Testis (tissue), 3 donors: Measurements from ENCODE around the gene MCAT. TPM values are rescaled to one million over a fixed set of nuclear protein-coding genes. Genes with fewer than 3 reads are reported as not detected.

Experiments used
- DNase-seq: peaks from one replicate; pipeline ENCODE4 v3.0.0-alpha.2; 2019
- H3K27ac ChIP-seq, 2 donors: fragments of 200-600 bp; sonication (generic); one replicate each; pipeline ENCODE4 v1.5.1; 2019
- H3K27me3 ChIP-seq: fragments of 200-600 bp; sonication (generic); one replicate; pipeline ENCODE4 v1.5.1; 2019
- H3K36me3 ChIP-seq: fragments of 200-600 bp; sonication (generic); one replicate; pipeline ENCODE4 v1.5.1; 2017; ENCODE audit warnings: low read depth; ENCODE audit errors: missing control alignments
- H3K4me1 ChIP-seq: fragments of 200-600 bp; sonication (generic); one replicate; pipeline ENCODE4 v1.5.1; 2019
- H3K4me3 ChIP-seq, 2 donors: fragments of 200-600 bp; sonication (generic); one replicate each; pipeline ENCODE4 v1.5.1; 2017 to 2019
- H3K9me3 ChIP-seq: fragments of 200-600 bp; sonication (generic); one replicate; pipeline ENCODE4 v1.5.1; 2017
- POLR2A ChIP-seq: fragments of 450-650 bp; IDR thresholded peaks from one replicate; pipeline ENCODE4 v1.6.1; 2017; ENCODE audit warnings: antibody characterized with exemption, mild to moderate bottlenecking, moderate library complexity
- WGBS, 2 donors: methylation state at CpG; one replicate each; pipeline ENCODE4 v1.1.5; 2018; 5-methylcytosine and 5-hydroxymethylcytosine counted together
- intact Hi-C: fragments of 100-400 bp; cut with DNase I; formaldehyde crosslinking; loops from one replicate; pipeline ENCODE4 v1.15.1; 2023; ENCODE audit warnings: low total_unique reads
- polyA plus RNA-seq: library from polyadenylated mRNA; stranded (reverse); fragments of 350-450 nt; fragmentation: Illumina TruSeq; extraction: RNeasy Lipid Tissue Mini Kit (QIAGEN cat#74804); gene quantifications from one replicate; pipeline ENCODE4 v1.2.3, GENCODE V29; 2014; ENCODE audit warnings: low read depth, low replicate concordance; ENCODE audit not compliant: insufficient read depth
- total RNA-seq, 2 donors: library from RNA; depleted of rRNA; stranded (reverse); fragments of >200 nt; gene quantifications; one replicate each; pipeline ENCODE4 v1.2.3, GENCODE V29; 2016
- TF ChIP-seq, protein P1 (sequence below), 3 experiments: fragments of 450-650 bp in 2 of 3; fragments of 200-600 bp in 1 of 3; sonication (generic) in 1 of 3; IDR thresholded peaks; one replicate each; pipeline ENCODE4 v1.5.1; 2016 to 2019; ENCODE audit warnings: antibody characterized with exemption in 3 of 3, mild to moderate bottlenecking in 2 of 3, moderate library complexity in 1 of 3

The MCAT gene
- total and polyA plus RNA-seq, 3 donors from 2014 or later = 25.4 to 46.5 (median 43.1) TPM

DNA sequence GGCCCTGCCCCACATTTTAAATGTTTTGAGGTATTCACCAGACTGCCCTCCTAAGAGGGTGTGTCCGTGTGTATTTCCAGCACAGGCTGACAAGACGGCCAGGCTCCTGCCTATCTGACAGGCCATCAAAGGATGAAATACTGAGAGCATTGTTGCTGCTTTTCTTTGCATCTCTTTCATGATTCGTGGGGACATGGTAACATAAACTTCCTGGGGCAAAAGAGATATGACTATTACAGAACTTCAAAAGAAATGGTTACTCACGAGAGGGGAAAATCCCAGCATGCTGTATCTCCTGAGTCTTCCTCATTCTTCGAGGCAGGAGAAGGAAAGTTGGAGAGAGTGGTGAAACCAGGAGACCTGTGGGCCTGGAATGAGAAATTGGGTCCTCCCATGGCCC is 43.0 kb downstream of the MCAT start:
- intact Hi-C loops = no loop called here
- H3K36me3 ChIP-seq = no peaks in the 10 kb centered on the region
- no peak overlapping the region for H3K4me3 ChIP-seq
- 67 to 80% methylated on average over 5 of the region's 5 CpGs for WGBS, 2 donors
- H3K27ac ChIP-seq = no peak overlapping the region
- no peak for TF ChIP-seq POLR2A
- TF ChIP-seq, protein P1, sequence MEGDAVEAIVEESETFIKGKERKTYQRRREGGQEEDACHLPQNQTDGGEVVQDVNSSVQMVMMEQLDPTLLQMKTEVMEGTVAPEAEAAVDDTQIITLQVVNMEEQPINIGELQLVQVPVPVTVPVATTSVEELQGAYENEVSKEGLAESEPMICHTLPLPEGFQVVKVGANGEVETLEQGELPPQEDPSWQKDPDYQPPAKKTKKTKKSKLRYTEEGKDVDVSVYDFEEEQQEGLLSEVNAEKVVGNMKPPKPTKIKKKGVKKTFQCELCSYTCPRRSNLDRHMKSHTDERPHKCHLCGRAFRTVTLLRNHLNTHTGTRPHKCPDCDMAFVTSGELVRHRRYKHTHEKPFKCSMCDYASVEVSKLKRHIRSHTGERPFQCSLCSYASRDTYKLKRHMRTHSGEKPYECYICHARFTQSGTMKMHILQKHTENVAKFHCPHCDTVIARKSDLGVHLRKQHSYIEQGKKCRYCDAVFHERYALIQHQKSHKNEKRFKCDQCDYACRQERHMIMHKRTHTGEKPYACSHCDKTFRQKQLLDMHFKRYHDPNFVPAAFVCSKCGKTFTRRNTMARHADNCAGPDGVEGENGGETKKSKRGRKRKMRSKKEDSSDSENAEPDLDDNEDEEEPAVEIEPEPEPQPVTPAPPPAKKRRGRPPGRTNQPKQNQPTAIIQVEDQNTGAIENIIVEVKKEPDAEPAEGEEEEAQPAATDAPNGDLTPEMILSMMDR (IDR thresholded peaks at IDR 0.05) = no peak
- H3K27me3 ChIP-seq = no peaks in the 10 kb centered on the region
- DNase-seq = no peak
- peaks cover 14% of the 10 kb centered on the region for H3K4me1 ChIP-seq
- no peaks in the 10 kb centered on the region for H3K9me3 ChIP-seq

DNA sequence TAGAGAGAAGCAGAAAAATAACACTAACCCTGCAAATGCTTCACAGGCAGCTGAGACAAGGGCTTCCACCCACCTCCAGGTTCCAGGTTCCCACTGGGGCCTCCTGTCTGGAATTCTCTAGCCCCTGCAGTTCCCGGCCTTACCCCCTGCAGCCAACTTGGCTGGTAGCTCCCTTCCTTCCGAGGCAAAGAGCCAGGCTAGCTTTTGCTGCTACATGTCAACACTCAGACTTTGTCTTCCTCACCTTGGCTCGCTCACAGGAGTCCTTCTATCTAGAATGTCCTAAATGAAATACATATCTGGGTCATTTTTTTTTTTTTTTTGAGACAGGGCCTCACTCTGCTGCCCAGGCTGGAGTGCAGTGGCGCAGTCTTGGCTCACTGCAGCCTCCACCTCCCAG is 44.1 kb downstream of the MCAT start:
- Histone ChIP-seq H3K9me3 (no peaks in the 10 kb centered on the region), H3K36me3 (no peaks in the 10 kb centered on the region), H3K4me3 (no peak overlapping the region), H3K27me3 (no peaks in the 10 kb centered on the region), H3K27ac (no peak overlapping the region), H3K4me1 (peaks cover 10% of the 10 kb centered on the region)
- TF ChIP-seq, protein P1 (IDR thresholded peaks at IDR 0.05) = no peak
- TF ChIP-seq POLR2A = no peak
- intact Hi-C loops = no loop called here
- DNase-seq = peak; percentile 20
- 56 to 77% methylated on average over 4 of the region's 4 CpGs for WGBS, 2 donors

DNA sequence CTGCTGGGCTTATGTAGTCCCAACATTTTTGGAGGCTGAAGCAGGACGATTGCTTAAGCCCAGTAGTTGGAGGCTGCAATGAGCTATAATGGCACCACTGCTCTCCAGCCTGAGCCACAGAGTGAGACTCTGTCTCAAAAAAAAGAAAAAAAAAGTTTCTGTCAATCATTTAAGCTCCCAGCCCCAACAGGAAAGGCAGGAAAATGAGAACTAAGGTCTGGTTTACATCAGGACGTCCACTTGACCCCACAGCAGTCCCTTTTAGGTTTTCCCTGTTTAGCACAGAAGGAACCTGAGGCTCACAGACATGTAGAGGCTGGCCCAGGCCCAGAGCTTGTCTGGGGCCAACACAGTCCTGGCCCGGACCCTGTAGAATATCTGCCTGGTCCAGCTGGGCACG is 44.8 kb downstream of the MCAT start:
- no peak overlapping the region for H3K27ac ChIP-seq
- no peaks in the 10 kb centered on the region for H3K9me3 ChIP-seq
- intact Hi-C loops = no loop called here
- peaks cover 9% of the 10 kb centered on the region for H3K4me1 ChIP-seq
- DNase-seq = no peak
- WGBS, 2 donors = 65 to 66% methylated on average over 4 of the region's 4 CpGs
- TF ChIP-seq POLR2A = no peak
- TF ChIP-seq, protein P1 (IDR thresholded peaks at IDR 0.05) = no peak
- H3K36me3 ChIP-seq = no peaks in the 10 kb centered on the region
- H3K27me3 ChIP-seq = no peaks in the 10 kb centered on the region
- H3K4me3 ChIP-seq = no peak overlapping the region

DNA sequence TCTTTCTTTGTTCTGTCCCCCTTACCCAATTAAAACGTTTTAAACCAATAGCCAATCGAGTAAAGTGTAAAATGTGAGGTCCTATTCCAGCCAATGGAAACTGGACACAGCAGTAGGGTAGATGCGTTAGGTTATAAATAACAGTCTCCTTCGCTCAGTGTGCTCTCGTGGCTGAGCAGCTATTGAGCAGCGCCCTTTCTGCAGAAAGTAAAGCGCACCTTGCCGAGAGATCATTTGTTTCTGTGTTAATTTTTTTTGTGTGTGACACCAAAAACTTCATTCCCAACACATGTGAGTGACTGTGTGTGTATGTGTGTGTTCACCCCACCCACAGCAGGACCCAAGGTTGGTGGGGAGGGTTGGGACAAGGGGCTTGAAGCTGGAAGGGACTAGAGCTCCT is 46.8 kb downstream of the MCAT start:
- Histone ChIP-seq H3K4me1 (peaks cover 5% of the 10 kb centered on the region), H3K4me3 (no peak overlapping the region), H3K27ac (no peak overlapping the region), H3K9me3 (no peaks in the 10 kb centered on the region), H3K36me3 (no peaks in the 10 kb centered on the region), H3K27me3 (no peaks in the 10 kb centered on the region)
- no peak for TF ChIP-seq POLR2A
- TF ChIP-seq, protein P1 (IDR thresholded peaks at IDR 0.05) = no peak
- 80 to 93% methylated on average over 8 of the region's 8 CpGs for WGBS, 2 donors
- DNase-seq = no peak
- intact Hi-C loops = no loop called here

DNA sequence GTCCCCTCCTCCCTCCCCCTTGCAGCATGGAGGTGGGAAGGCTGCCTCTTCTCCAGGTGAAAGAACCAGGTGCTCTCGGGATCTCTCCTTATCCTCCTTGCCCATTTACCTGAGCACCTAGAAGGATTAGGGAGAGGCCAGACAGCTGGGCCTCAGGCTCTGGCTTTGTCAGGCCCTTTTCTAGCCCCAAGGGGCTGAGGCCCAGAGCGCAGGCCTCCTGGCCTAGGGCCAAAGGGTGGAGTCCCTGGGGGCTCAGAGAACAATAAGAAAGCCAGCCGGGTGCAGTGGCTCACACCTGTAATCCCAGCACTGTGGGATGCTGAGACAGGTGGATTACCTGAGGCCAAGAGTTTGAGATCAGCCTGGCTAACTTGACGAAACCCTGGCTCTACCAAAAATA is 48.6 kb downstream of the MCAT start:
- intact Hi-C loops = no loop called here
- H3K4me1 ChIP-seq = peaks cover 5% of the 10 kb centered on the region
- H3K36me3 ChIP-seq = no peaks in the 10 kb centered on the region
- no peak for DNase-seq
- TF ChIP-seq, protein P1 (IDR thresholded peaks at IDR 0.05) = no peak
- no peak for TF ChIP-seq POLR2A
- 82 to 83% methylated on average over 4 of the region's 4 CpGs for WGBS, 2 donors
- no peak overlapping the region for H3K27ac ChIP-seq
- no peaks in the 10 kb centered on the region for H3K27me3 ChIP-seq
- no peaks in the 10 kb centered on the region for H3K9me3 ChIP-seq
- no peak overlapping the region for H3K4me3 ChIP-seq
